ENCODE data around the gene CDH15. TPM values are rescaled to one million over a fixed set of nuclear protein-coding genes. Genes with fewer than 3 reads are reported as not detected.

CDH15 gene
- polyA plus RNA-seq, 1 experiment: 0.07 TPM

GRCh38 chr16:89154390-89155183, 17.0 kb upstream of the CDH15 start:
- CTCF ChIA-PET: interaction anchor here (2.1 kb wide), 1 partner anchor 418 kb away, joined by 6 read pairs; no protein-coding TSS in a partner anchor
- no peak for DNase-seq (ENCODE audit: low read depth)
- no peak for TF ChIP-seq CTCF (IDR thresholded peaks at IDR 0.05; ENCODE audit: insufficient read depth, low read depth, low read length)
- Histone ChIP-seq H3K4me3 (ENCODE audit: low read depth, low read length) (no peak overlapping the region), H3K27me3 (ENCODE audit: control insufficient read depth, insufficient read depth, low read length) (no peaks in the 10 kb centered on the region), H3K36me3 (ENCODE audit: control insufficient read depth, insufficient read depth, low read length) (peaks cover 3% of the 10 kb centered on the region)
- POLR2A ChIA-PET: no interaction called here

DNA sequence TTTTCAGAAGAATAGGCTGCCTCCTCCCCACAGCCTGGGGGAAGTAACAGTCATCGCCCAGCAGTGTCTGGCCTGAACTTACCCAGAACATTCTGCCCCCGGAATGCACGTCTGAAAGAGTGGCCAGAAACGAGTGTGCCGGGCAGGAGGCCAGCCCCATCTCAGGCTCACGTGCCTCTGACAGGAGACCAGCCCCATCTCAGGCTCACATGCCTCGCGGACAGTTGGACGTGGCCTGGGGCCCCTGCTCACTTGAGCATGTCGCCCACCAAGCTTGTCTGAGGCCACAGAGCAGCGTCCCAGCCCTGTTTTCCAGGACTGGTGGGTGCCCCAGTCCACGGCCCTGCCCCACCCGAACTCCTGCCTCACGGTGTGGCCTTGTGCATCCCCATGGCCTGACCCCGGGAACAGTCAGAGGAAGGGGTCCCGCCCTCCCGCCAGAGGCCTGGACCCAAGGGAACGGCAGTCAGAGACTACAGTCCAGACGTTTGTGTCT, 16.3 kb upstream of the CDH15 start:
- no peak for TF ChIP-seq CTCF (IDR thresholded peaks at IDR 0.05; ENCODE audit: insufficient read depth, low read depth, low read length)
- Histone ChIP-seq H3K4me3 (ENCODE audit: low read depth, low read length) (no peak overlapping the region), H3K27me3 (ENCODE audit: control insufficient read depth, insufficient read depth, low read length) (no peaks in the 10 kb centered on the region), H3K36me3 (ENCODE audit: control insufficient read depth, insufficient read depth, low read length) (peaks cover 2% of the 10 kb centered on the region; the same call in 1 of the 2 replicates)
- ChIA-PET POLR2A (no interaction called here), CTCF (interaction anchor here (0.6 to 2.1 kb wide), 5 partner anchors 12 to 418 kb away, joined by 3 to 9 read pairs (median 3); partner anchors contain the start of gene CDH15)
- peak; percentile 52 for DNase-seq (ENCODE audit: low read depth)

DNA sequence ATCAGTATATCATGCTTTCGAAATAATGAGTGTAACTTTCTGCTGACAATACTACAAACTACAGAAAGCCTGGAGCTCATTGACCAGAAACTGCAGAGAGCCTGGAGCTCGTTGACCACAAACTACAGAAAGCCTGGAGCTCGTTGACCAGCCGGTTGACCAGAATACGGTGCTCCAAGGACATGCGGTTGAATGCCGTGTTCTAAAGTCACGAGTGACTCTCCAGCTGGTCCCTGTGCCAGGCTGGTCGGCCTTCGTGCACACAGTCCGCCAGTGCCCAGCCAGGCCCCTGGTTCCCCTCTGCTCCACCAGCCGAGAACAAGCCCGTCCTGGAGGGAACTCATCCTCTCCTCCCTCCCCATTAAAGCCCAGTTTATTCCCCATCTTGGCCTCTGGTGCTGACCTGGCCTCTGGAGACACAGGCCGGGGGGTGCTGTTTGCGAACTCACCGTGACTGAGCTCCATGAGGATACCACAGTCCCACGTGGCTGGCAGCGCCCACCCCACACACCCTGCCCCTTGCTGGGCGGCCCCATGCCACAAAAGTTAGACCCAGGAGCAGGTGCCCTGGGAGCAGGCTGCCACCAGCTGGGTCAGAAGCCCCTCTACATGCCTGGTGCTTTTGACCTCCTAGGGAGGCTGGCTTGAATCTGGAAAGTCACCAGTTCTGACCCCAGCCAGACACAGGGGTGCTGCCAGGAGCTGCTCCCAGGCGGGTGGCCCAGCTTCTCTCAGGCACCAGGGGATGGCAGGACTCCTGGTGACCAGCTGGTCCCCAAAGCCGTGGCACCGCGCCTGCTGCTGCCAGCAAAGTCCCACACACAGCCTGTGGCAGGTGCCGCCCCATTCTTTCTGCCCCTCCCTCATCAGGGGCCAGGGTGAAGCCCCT, 15.5 kb upstream of the CDH15 start:
- no peak overlapping the region for H3K4me3 ChIP-seq (ENCODE audit: low read depth, low read length)
- no peak for DNase-seq (ENCODE audit: low read depth)
- POLR2A ChIA-PET: interaction anchor here (0.6 kb wide), 1 partner anchor 246 kb away, joined by 5 read pairs; no protein-coding TSS in a partner anchor
- CTCF ChIA-PET: interaction anchor here (0.6 to 2.1 kb wide), 5 partner anchors 11 to 419 kb away, joined by 3 to 9 read pairs (median 3); partner anchors contain the start of gene CDH15
- no peaks in the 10 kb centered on the region for H3K27me3 ChIP-seq (ENCODE audit: control insufficient read depth, insufficient read depth, low read length)
- TF ChIP-seq CTCF (IDR thresholded peaks at IDR 0.05; ENCODE audit: insufficient read depth, low read depth, low read length): no peak
- H3K36me3 ChIP-seq (ENCODE audit: control insufficient read depth, insufficient read depth, low read length): no peaks in the 10 kb centered on the region

GRCh38 chr16:89156740-89157645, 14.6 kb upstream of the CDH15 start:
- DNase-seq (ENCODE audit: low read depth): no peak
- no peak overlapping the region for H3K4me3 ChIP-seq (ENCODE audit: low read depth, low read length)
- no peaks in the 10 kb centered on the region for H3K36me3 ChIP-seq (ENCODE audit: control insufficient read depth, insufficient read depth, low read length)
- POLR2A ChIA-PET: no interaction called here
- TF ChIP-seq CTCF (IDR thresholded peaks at IDR 0.05; ENCODE audit: insufficient read depth, low read depth, low read length): no peak
- no peaks in the 10 kb centered on the region for H3K27me3 ChIP-seq (ENCODE audit: control insufficient read depth, insufficient read depth, low read length)
- CTCF ChIA-PET: interaction anchor here (1.8 kb wide), 1 partner anchor 10 kb away, joined by 9 read pairs; no protein-coding TSS in a partner anchor
